ENCODE results near the gene ERCC4. TPM values are rescaled to one million over a fixed set of nuclear protein-coding genes. Genes with fewer than 3 reads are reported as not detected.

Gene ERCC4
- total RNA-seq, 4 donors from 2014 or later, result 5.3 to 22.6 (median 15.9) TPM

GRCh38 chr16:13956635-13957196 is 36.8 kb downstream of the ERCC4 start:
- Histone ChIP-seq H3K36me3 (no peaks in the 10 kb centered on the region), H3K4me1 (peaks cover 0 to 4% of the 10 kb centered on the region in 2 donors), H3K27ac (peak overlapping the region; percentile 73 to 87), H3K27me3 (no peaks in the 10 kb centered on the region), H3K4me3 (peak overlapping the region; percentile 29 to 33), H3K9me3 (no peaks in the 10 kb centered on the region)
- intact Hi-C loops (cut with DNase I; ENCODE audit: low total_unique reads), result no loop called here
- TF ChIP-seq, protein P1, sequence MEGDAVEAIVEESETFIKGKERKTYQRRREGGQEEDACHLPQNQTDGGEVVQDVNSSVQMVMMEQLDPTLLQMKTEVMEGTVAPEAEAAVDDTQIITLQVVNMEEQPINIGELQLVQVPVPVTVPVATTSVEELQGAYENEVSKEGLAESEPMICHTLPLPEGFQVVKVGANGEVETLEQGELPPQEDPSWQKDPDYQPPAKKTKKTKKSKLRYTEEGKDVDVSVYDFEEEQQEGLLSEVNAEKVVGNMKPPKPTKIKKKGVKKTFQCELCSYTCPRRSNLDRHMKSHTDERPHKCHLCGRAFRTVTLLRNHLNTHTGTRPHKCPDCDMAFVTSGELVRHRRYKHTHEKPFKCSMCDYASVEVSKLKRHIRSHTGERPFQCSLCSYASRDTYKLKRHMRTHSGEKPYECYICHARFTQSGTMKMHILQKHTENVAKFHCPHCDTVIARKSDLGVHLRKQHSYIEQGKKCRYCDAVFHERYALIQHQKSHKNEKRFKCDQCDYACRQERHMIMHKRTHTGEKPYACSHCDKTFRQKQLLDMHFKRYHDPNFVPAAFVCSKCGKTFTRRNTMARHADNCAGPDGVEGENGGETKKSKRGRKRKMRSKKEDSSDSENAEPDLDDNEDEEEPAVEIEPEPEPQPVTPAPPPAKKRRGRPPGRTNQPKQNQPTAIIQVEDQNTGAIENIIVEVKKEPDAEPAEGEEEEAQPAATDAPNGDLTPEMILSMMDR (IDR thresholded peaks at IDR 0.05), result no peak
- no peak for TF ChIP-seq POLR2A (IDR thresholded peaks at IDR 0.05)
- DNase-seq, result no peak

DNA sequence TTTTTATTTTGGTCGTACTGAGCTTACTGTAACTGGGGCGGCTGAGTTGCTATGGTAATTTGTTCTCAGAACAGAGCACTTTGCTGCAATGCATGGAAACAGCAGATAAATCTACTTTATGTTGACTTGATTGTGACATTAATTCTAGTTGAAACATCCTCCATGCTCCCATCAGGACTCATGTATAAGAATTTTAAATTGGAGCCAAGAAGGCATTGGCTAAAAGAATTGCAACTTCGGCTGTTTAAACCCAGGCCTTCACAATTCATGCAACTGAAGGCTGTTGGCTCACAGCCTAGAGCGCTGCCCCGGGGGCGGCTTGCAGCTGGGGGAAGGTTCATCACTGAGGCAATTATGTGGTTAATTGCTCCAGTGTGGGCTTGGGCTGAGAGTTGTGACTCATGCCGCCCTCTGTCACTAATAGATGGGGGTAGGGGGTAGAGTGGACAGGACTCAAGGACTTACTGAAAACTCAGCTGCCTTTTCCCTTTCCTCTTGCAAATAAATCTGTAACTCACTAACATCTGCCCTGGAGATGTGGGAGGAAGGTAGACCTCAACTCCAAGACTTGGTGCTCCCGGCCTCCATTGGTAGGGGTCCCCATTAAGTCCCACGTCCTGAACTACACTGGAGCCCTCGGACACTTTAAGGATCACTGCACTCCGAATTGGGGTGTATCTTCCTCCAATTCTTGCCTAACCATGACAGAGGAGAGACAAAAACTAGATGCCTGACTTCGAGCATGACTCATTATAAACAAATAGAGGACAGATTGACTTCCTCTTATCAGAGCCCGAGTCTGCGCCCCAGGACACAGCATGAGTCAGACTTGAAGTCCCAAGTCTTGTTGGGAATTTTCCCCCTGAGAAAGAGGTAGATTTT is 37.5 kb downstream of the ERCC4 start:
- Histone ChIP-seq H3K4me1 (peaks cover 0 to 4% of the 10 kb centered on the region in 2 donors), H3K36me3 (no peaks in the 10 kb centered on the region), H3K4me3 (peak overlapping the region; percentile 29 to 33), H3K27ac (peak overlapping the region; percentile 73 to 87), H3K27me3 (no peaks in the 10 kb centered on the region), H3K9me3 (no peaks in the 10 kb centered on the region)
- intact Hi-C loops (cut with DNase I; ENCODE audit: low total_unique reads), result no loop called here
- TF ChIP-seq POLR2A (IDR thresholded peaks at IDR 0.05), result peak in 1 of 2 donors; percentile 15
- TF ChIP-seq, protein P1 (IDR thresholded peaks at IDR 0.05), result no peak
- DNase-seq, result peak; percentile 76 to 83

- Histone ChIP-seq H3K9me3 (no peaks in the 10 kb centered on the region), H3K27me3 (no peaks in the 10 kb centered on the region), H3K4me1 (peaks cover 0 to 4% of the 10 kb centered on the region in 2 donors), H3K4me3 (no peak overlapping the region), H3K27ac (peak overlapping the region; percentile 73 to 87), H3K36me3 (no peaks in the 10 kb centered on the region)
- intact Hi-C loops (cut with DNase I; ENCODE audit: low total_unique reads), result no loop called here
- DNase-seq, result no peak
- TF ChIP-seq POLR2A (IDR thresholded peaks at IDR 0.05), result no peak
- TF ChIP-seq, protein P1 (IDR thresholded peaks at IDR 0.05), result no peak
Observed at GRCh38 chr16:13958474-13958873, 38.5 kb downstream of the ERCC4 start.

GRCh38 chr16:13959626-13960025 is 39.7 kb downstream of the ERCC4 start:
- no peak overlapping the region for H3K4me3 ChIP-seq
- H3K36me3 ChIP-seq, result no peaks in the 10 kb centered on the region
- intact Hi-C loops (cut with DNase I; ENCODE audit: low total_unique reads), result no loop called here
- peaks cover 0 to 4% of the 10 kb centered on the region in 2 donors for H3K4me1 ChIP-seq
- no peaks in the 10 kb centered on the region for H3K27me3 ChIP-seq
- TF ChIP-seq POLR2A (IDR thresholded peaks at IDR 0.05), result no peak
- TF ChIP-seq, protein P1 (IDR thresholded peaks at IDR 0.05), result no peak
- H3K9me3 ChIP-seq, result no peaks in the 10 kb centered on the region
- no peak for DNase-seq
- H3K27ac ChIP-seq, result no peak overlapping the region
